Measurements from ENCODE around the gene DLG3. TPM values are rescaled to one million over a fixed set of nuclear protein-coding genes. Genes with fewer than 3 reads are reported as not detected.
"Not testable (repeated sequence)": the region's sequence is repeated elsewhere in the genome, so short reads cannot be mapped to it uniquely, and the experiment has no call there.

The DLG3 gene
- 19.5 TPM for total RNA-seq (ENCODE audit: insufficient read depth, low replicate concordance)

- no peak for DNase-seq (ENCODE audit: low spot score)
These were observed at the start of gene DLG3 for GRCh38 chrX:70444326-70444945. TSS of gene DLG3 (plus strand) at chrX:70444835. CDS start at chrX:70445202, 367 bp downstream.

- DNase-seq (ENCODE audit: low spot score), result no peak
These were observed 45.7 kb upstream of the DLG3 start for GRCh38 chrX:70398899-70399298.

- not testable (repeated sequence) for DNase-seq (ENCODE audit: low spot score)
These were observed 44.5 kb upstream of the DLG3 start for GRCh38 chrX:70400181-70400580.

- no peak for DNase-seq (ENCODE audit: low spot score)
These were observed 41.9 kb upstream of the DLG3 start for GRCh38 chrX:70402721-70403120.

GRCh38 chrX:70405003-70405402 is 39.6 kb upstream of the DLG3 start:
- DNase-seq (ENCODE audit: low spot score), result no peak

GRCh38 chrX:70410921-70411320 is 33.7 kb upstream of the DLG3 start:
- no peak for DNase-seq (ENCODE audit: low spot score)

- DNase-seq (ENCODE audit: low spot score), result no peak
These were observed 33.2 kb upstream of the DLG3 start for GRCh38 chrX:70411475-70411874.

GRCh38 chrX:70421618-70422017 is 23.0 kb upstream of the DLG3 start:
- DNase-seq (ENCODE audit: low spot score), result no peak

- no peak for DNase-seq (ENCODE audit: low spot score)
These were observed 21.7 kb upstream of the DLG3 start, which contains the start of gene GDPD2 for GRCh38 chrX:70422851-70423341. TSS of gene GDPD2 (plus strand) at chrX:70423314. CDS start at chrX:70424985, 1,671 bp downstream.

- DNase-seq (ENCODE audit: low spot score), result no peak
These were observed 20.5 kb upstream of the DLG3 start for GRCh38 chrX:70423936-70424675.

GRCh38 chrX:70424801-70425200 is 19.8 kb upstream of the DLG3 start:
- no peak for DNase-seq (ENCODE audit: low spot score)

GRCh38 chrX:70426286-70427278 is 18.1 kb upstream of the DLG3 start:
- no peak for DNase-seq (ENCODE audit: low spot score)

- no peak for DNase-seq (ENCODE audit: low spot score)
These were observed 17.3 kb upstream of the DLG3 start for GRCh38 chrX:70427365-70427764.

GRCh38 chrX:70429759-70430158 is 14.9 kb upstream of the DLG3 start:
- DNase-seq (ENCODE audit: low spot score), result no peak

- DNase-seq (ENCODE audit: low spot score), result no peak
These were observed 11.4 kb upstream of the DLG3 start for GRCh38 chrX:70432936-70433847.

GRCh38 chrX:70433848-70434351 is 10.7 kb upstream of the DLG3 start:
- DNase-seq (ENCODE audit: low spot score), result peak; percentile 33

- DNase-seq (ENCODE audit: low spot score), result peak; percentile 85
These were observed 10.2 kb upstream of the DLG3 start for GRCh38 chrX:70434352-70434866.

GRCh38 chrX:70434914-70435586 is 9.6 kb upstream of the DLG3 start:
- DNase-seq (ENCODE audit: low spot score), result no peak

- no peak for DNase-seq (ENCODE audit: low spot score)
These were observed 8.3 kb upstream of the DLG3 start for GRCh38 chrX:70436343-70436742.

- no peak for DNase-seq (ENCODE audit: low spot score)
These were observed 7.6 kb upstream of the DLG3 start for GRCh38 chrX:70437011-70437410.
